Measurements from ENCODE around the gene FZR1. TPM values are rescaled to one million over a fixed set of nuclear protein-coding genes. Genes with fewer than 3 reads are reported as not detected.

FZR1 gene
- total and polyA plus RNA-seq, 9 of the 15 experiments (the other 6 are each of a cell fraction or from before 2014, with no cell fraction given): 0.18 to 48.0 (median 22.2) TPM

GRCh38 chr19:3500429-3501101, 5.5 kb upstream of the FZR1 start, which contains the start of gene DOHH (continued):
- TF ChIP-seq MIER1 (IDR thresholded peaks at IDR 0.05; ENCODE audit: low read depth): peak; percentile 67; the same call in 1 of the 2 replicates
- TF ChIP-seq ZNF583 (CRISPR knock-in tag; IDR thresholded peaks at IDR 0.05): no peak
- TF ChIP-seq FOXK2 (conservative IDR thresholded peaks at IDR 0.05 in 1 of 2, IDR thresholded peaks at IDR 0.05 in 1 of 2; ENCODE audit: low read depth in 2 of 2): peak in 1 of 2 experiments; percentile 100; a peak in 3 of 4 replicates
- peak; percentile 29 for TF ChIP-seq HNRNPLL (IDR thresholded peaks at IDR 0.05; ENCODE audit: low read depth, low read length, poor library complexity, severe bottlenecking)
- TF ChIP-seq TRIM24 (IDR thresholded peaks at IDR 0.05): peak in 1 of 2 experiments; percentile 77; a peak in 2 of 4 replicates
- TF ChIP-seq PML (IDR thresholded peaks at IDR 0.05; ENCODE audit: low read length): peak; percentile 24; the same call in 1 of the 2 replicates
- peak; percentile 83; the same call in 1 of the 2 replicates for TF ChIP-seq HBP1 (CRISPR knock-in tag; IDR thresholded peaks at IDR 0.05)
- peak; percentile 79 for TF ChIP-seq CEBPB (tag; IDR thresholded peaks at IDR 0.05)
- TF ChIP-seq TAF9B (IDR thresholded peaks at IDR 0.05; ENCODE audit: partially characterized antibody): peak; percentile 98
- TF ChIP-seq RB1 (IDR thresholded peaks at IDR 0.05; ENCODE audit: low read depth): peak; percentile 91
- TF ChIP-seq ZNF589 (CRISPR knock-in tag; IDR thresholded peaks at IDR 0.05; ENCODE audit: low read depth): no peak
- no peak for TF ChIP-seq ZNF140 (CRISPR knock-in tag; IDR thresholded peaks at IDR 0.05)
- TF ChIP-seq TBL1XR1 (IDR thresholded peaks at IDR 0.05; ENCODE audit: low read length in 2 of 2): peak in 1 of 2 experiments; percentile 74; a peak in 2 of 4 replicates
- 0 out of 2 replicates have a peak, but pooled peaks have one; percentile 25 for TF ChIP-seq ZBTB17 (CRISPR knock-in tag; IDR thresholded peaks at IDR 0.05)
- TF ChIP-seq ARNT (IDR thresholded peaks at IDR 0.05): no peak
- no peak for TF ChIP-seq THRB (CRISPR knock-in tag; conservative IDR thresholded peaks at IDR 0.05)
- TF ChIP-seq EP400 (IDR thresholded peaks at IDR 0.05): peak; percentile 97
- TF ChIP-seq BCLAF1 (IDR thresholded peaks at IDR 0.05; ENCODE audit: borderline replicate concordance in 1 of 2, control insufficient read depth in 1 of 2, low read depth in 2 of 2, low read length in 1 of 2): peak in 1 of 2 experiments; percentile 99; a peak in 2 of 4 replicates
- peak; percentile 60 to 95; a peak in 3 of 4 replicates for TF ChIP-seq TEAD1 (CRISPR knock-in tag; IDR thresholded peaks at IDR 0.05)
- TF ChIP-seq E2F6 (IDR thresholded peaks at IDR 0.05; ENCODE audit: borderline replicate concordance in 1 of 2, extremely low read depth in 1 of 2, insufficient read depth in 1 of 2, insufficient read length in 1 of 2, low read depth in 1 of 2, low read length in 1 of 2, poor library complexity in 1 of 2, severe bottlenecking in 1 of 2): peak; percentile 83 to 89
